Measurements from ENCODE around the gene MLYCD. TPM values are rescaled to one million over a fixed set of nuclear protein-coding genes. Genes with fewer than 3 reads are reported as not detected.

MLYCD gene
- total RNA-seq, 1 donor: 5.1 TPM

GRCh38 chr16:83957296-83957855, 58.5 kb downstream of the MLYCD start:
- no peaks in the 10 kb centered on the region for H3K27me3 ChIP-seq (ENCODE audit: insufficient read depth, low read length)
- TF ChIP-seq, protein P1, sequence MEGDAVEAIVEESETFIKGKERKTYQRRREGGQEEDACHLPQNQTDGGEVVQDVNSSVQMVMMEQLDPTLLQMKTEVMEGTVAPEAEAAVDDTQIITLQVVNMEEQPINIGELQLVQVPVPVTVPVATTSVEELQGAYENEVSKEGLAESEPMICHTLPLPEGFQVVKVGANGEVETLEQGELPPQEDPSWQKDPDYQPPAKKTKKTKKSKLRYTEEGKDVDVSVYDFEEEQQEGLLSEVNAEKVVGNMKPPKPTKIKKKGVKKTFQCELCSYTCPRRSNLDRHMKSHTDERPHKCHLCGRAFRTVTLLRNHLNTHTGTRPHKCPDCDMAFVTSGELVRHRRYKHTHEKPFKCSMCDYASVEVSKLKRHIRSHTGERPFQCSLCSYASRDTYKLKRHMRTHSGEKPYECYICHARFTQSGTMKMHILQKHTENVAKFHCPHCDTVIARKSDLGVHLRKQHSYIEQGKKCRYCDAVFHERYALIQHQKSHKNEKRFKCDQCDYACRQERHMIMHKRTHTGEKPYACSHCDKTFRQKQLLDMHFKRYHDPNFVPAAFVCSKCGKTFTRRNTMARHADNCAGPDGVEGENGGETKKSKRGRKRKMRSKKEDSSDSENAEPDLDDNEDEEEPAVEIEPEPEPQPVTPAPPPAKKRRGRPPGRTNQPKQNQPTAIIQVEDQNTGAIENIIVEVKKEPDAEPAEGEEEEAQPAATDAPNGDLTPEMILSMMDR (IDR thresholded peaks at IDR 0.05; ENCODE audit: extremely low read depth, low read depth, low read length): no peak
- peaks cover 27% of the 10 kb centered on the region for H3K36me3 ChIP-seq (ENCODE audit: insufficient read depth, low read length)

GRCh38 chr16:83958137-83958845, 59.4 kb downstream of the MLYCD start:
- Histone ChIP-seq H2AFZ (ENCODE audit: low read length) (no peak overlapping the region), H3K27ac (ENCODE audit: low read depth, low read length) (no peak overlapping the region)
- DNase-seq (ENCODE audit: insufficient read length, low spot score, missing footprints): peak; percentile 69

More at GRCh38 chr16:83957296-83957855, 58.5 kb downstream of the MLYCD start:
- DNase-seq (ENCODE audit: insufficient read length, low spot score, missing footprints): peak; percentile 76
- Histone ChIP-seq H3K4me1 (ENCODE audit: insufficient read depth, low read length) (peaks cover 22% of the 10 kb centered on the region), H3K4me3 (ENCODE audit: insufficient read depth, low read length) (no peak overlapping the region), H3K4me2 (ENCODE audit: insufficient read depth, low read length) (no peak overlapping the region), H3K9me3 (ENCODE audit: low read depth, low read length) (no peaks in the 10 kb centered on the region), H2AFZ (ENCODE audit: low read length) (no peak overlapping the region), H4K20me1 (ENCODE audit: insufficient read depth, low read length) (peaks cover 11% of the 10 kb centered on the region), H3K79me2 (ENCODE audit: insufficient read depth, low read length) (peaks cover 24% of the 10 kb centered on the region), H3K27ac (ENCODE audit: low read depth, low read length) (no peak overlapping the region)

DNA sequence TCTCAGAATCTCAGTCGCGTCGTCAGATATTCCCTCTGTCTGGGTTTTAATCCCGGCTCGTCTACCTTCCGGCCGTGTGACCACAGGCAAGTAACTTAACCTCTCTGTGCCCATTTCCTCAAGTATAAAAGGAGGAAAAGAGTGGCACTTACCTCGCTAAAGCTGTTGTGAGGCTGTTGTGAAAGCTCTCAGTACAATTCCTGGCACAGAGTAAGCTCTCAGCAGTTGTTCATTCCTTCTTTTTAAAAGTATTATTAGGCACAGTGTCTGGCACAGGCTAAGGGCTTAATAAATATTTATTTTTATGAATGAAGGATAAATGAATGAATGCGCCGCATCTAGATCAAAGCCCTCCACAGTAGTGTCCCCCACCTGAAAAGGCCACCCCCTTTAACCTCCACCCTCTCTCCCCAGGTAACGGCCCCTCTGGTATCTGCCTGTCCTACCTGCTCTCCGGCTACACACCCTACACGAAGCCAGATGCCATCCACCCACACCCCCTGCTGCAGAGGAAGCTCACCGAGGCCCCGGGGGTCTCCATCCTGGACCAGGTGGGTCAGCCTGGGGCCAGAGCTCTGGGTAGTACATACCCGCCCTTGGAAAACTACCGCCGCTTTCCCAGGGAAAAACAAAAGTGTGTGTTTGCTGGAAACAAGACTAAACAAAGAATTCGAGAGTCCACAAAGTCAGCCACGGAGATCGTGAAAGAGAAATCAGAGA, 60.1 kb downstream of the MLYCD start:
- no peaks in the 10 kb centered on the region for H3K9me3 ChIP-seq (ENCODE audit: low read depth, low read length)
- TF ChIP-seq, protein P1 (IDR thresholded peaks at IDR 0.05; ENCODE audit: extremely low read depth, low read depth, low read length): no peak
- peaks cover 11% of the 10 kb centered on the region for H3K4me1 ChIP-seq (ENCODE audit: insufficient read depth, low read length)
- H2AFZ ChIP-seq (ENCODE audit: low read length): no peak overlapping the region
- no peak overlapping the region for H3K4me3 ChIP-seq (ENCODE audit: insufficient read depth, low read length)
- peaks cover 11% of the 10 kb centered on the region for H4K20me1 ChIP-seq (ENCODE audit: insufficient read depth, low read length)
- DNase-seq (ENCODE audit: insufficient read length, low spot score, missing footprints): peak; percentile 45
- H3K27ac ChIP-seq (ENCODE audit: low read depth, low read length): no peak overlapping the region
- no peaks in the 10 kb centered on the region for H3K27me3 ChIP-seq (ENCODE audit: insufficient read depth, low read length)
- peaks cover 27% of the 10 kb centered on the region for H3K36me3 ChIP-seq (ENCODE audit: insufficient read depth, low read length)
- peaks cover 23% of the 10 kb centered on the region for H3K79me2 ChIP-seq (ENCODE audit: insufficient read depth, low read length)
- H3K4me2 ChIP-seq (ENCODE audit: insufficient read depth, low read length): no peak overlapping the region

More at GRCh38 chr16:83958137-83958845, 59.4 kb downstream of the MLYCD start:
- Histone ChIP-seq H3K27me3 (ENCODE audit: insufficient read depth, low read length) (no peaks in the 10 kb centered on the region), H3K9me3 (ENCODE audit: low read depth, low read length) (no peaks in the 10 kb centered on the region), H3K4me3 (ENCODE audit: insufficient read depth, low read length) (no peak overlapping the region), H3K4me2 (ENCODE audit: insufficient read depth, low read length) (no peak overlapping the region), H4K20me1 (ENCODE audit: insufficient read depth, low read length) (peaks cover 11% of the 10 kb centered on the region), H3K4me1 (ENCODE audit: insufficient read depth, low read length) (peaks cover 17% of the 10 kb centered on the region), H3K79me2 (ENCODE audit: insufficient read depth, low read length) (peaks cover 24% of the 10 kb centered on the region), H3K36me3 (ENCODE audit: insufficient read depth, low read length) (peaks cover 27% of the 10 kb centered on the region)
- TF ChIP-seq, protein P1 (IDR thresholded peaks at IDR 0.05; ENCODE audit: extremely low read depth, low read depth, low read length): no peak
